ENCODE results near the gene CCDC171. TPM values are rescaled to one million over a fixed set of nuclear protein-coding genes. Genes with fewer than 3 reads are reported as not detected.

The CCDC171 gene
- total RNA-seq, 1 experiment from 2014 or later = 2.4 TPM

- no peak overlapping the region for H3K27ac Mint-ChIP-seq
- H4K20me1 ChIP-seq (ENCODE audit: control insufficient read depth, insufficient read depth, insufficient read length) = no peaks in the 10 kb centered on the region
- no peaks in the 10 kb centered on the region for H3K79me1 ChIP-seq (ENCODE audit: insufficient read depth, low read depth, low read length, poor library complexity, severe bottlenecking)
- H2AFZ ChIP-seq (ENCODE audit: low read length) = no peak overlapping the region
- no peak overlapping the region for H2BK12ac ChIP-seq (ENCODE audit: insufficient read length, low read depth, low read length)
- H3K56ac ChIP-seq (ENCODE audit: insufficient read length, low read depth, low read length) = no peak overlapping the region
- no peak for TF ChIP-seq CTCF (conservative IDR thresholded peaks at IDR 0.05)
- no peaks in the 10 kb centered on the region for H3K23me2 ChIP-seq (ENCODE audit: insufficient read length, low read depth, low read length, poor library complexity, severe bottlenecking)
- H2BK120ac ChIP-seq (ENCODE audit: low read depth, low read length, poor library complexity, severe bottlenecking) = no peak overlapping the region
- H2BK15ac ChIP-seq (ENCODE audit: low read depth, low read length) = no peak overlapping the region
- H3K27ac ChIP-seq (ENCODE audit: insufficient read length, low read depth, low read length) = no peak overlapping the region
- H3K9me3 Mint-ChIP-seq = peaks cover 2% of the 10 kb centered on the region in 2 experiments; a peak in 3 of 5 replicates
- no peak for DNase-seq
- H2BK5ac ChIP-seq (ENCODE audit: insufficient read length, low read length) = no peak overlapping the region
- H3K4me1 Mint-ChIP-seq = peaks cover 4 to 5% of the 10 kb centered on the region in 2 experiments; a peak in 2 of 4 replicates
- H3K4me2 ChIP-seq (ENCODE audit: insufficient read depth, insufficient read length, low read length) = no peak overlapping the region
- H3K23ac ChIP-seq (ENCODE audit: insufficient read length, low read depth, low read length) = no peak overlapping the region
- H3K27me3 Mint-ChIP-seq (ENCODE audit: low read depth) = no peaks in the 10 kb centered on the region
- no peak overlapping the region for H3K14ac ChIP-seq (ENCODE audit: insufficient read depth, low read length)
- H3K9ac ChIP-seq (ENCODE audit: extremely low read depth, insufficient read length, low read length) = no peak overlapping the region
- H3K4me3 Mint-ChIP-seq = no peak overlapping the region
- no peak overlapping the region for H3K4ac ChIP-seq (ENCODE audit: low read depth, low read length)
- no peaks in the 10 kb centered on the region for H3K9me3 ChIP-seq (ENCODE audit: control insufficient read depth, low read depth, low read length)
- H2BK20ac ChIP-seq (ENCODE audit: low read depth, low read length, poor library complexity, severe bottlenecking) = no peak overlapping the region
- H3K27me3 ChIP-seq (ENCODE audit: insufficient read depth, low read length) = no peaks in the 10 kb centered on the region
- peaks cover 0 to 4% (median 0%) of the 10 kb centered on the region in 3 experiments; a peak in 2 of 7 replicates for H3K36me3 Mint-ChIP-seq (ENCODE audit: insufficient read depth in 1 of 3, low read depth in 3 of 3)
- H4K91ac ChIP-seq (ENCODE audit: insufficient read length, low read depth, low read length) = no peak overlapping the region
- no peak overlapping the region for H3K18ac ChIP-seq (ENCODE audit: insufficient read length, low read depth, low read length)
- H4K5ac ChIP-seq (ENCODE audit: insufficient read length, low read depth, low read length) = no peak overlapping the region
- H3K79me2 ChIP-seq (ENCODE audit: insufficient read depth, low read length) = no peaks in the 10 kb centered on the region
- H2AK5ac ChIP-seq (ENCODE audit: insufficient read length, low read length) = no peak overlapping the region
- no peak overlapping the region for H3T11ph ChIP-seq (ENCODE audit: low read length)
- H4K8ac ChIP-seq (replicated peaks; ENCODE audit: insufficient read length, low read depth, low read length) = no peak overlapping the region
- H3K4me1 ChIP-seq (ENCODE audit: insufficient read depth, low read length) = no peaks in the 10 kb centered on the region; the same call in 1 of the 2 replicates
- WGBS (ENCODE audit: extremely low coverage, insufficient read length, low lambda C conversion rate) = no CpG with 5 or more reads among the region's 1 CpG
Observed at GRCh38 chr9:15743512-15743911, 190.7 kb downstream of the CCDC171 start.

Data from H9 (cell line).